ENCODE data around the gene SLC25A19. TPM values are rescaled to one million over a fixed set of nuclear protein-coding genes. Genes with fewer than 3 reads are reported as not detected.
A peak's percentile ranks its signal among the peaks of the same experiment; 100 is the strongest.
"Not testable (repeated sequence)": the region's sequence is repeated elsewhere in the genome, so short reads cannot be mapped to it uniquely, and the experiment has no call there.

Gene SLC25A19
- polyA plus RNA-seq, 4 donors = 11.4 to 15.6 (median 12.7) TPM

DNA sequence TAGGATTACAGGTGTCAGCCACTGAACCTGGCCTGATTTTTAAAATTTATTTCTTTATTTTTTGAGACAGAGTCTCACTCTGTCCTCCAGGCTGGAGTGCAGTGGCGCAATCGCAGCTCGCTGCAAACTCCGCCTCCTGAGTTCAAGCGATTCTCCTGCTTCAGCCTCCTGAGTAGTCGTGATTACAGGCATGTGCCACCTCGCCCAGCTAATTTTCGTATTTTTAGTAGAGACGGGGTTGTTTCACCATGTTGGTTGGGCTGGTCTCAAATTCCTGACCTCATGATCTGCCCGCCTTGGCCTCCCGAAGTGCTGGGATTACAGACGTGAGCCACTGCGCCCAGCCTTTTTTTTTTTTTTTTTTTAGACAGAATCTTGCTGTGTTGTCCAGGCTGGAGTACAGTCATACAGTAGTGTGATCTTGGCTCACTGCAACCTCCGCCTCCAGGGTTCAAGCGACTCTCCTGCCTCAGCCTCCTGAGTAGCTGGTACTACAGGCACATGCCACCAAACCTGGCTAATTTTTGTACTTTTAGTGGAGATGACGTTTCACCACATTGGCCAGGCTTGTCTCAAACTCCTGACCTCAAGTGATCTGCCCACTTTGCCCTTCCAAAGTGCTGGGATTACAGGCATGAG lies 3.7 kb upstream of the SLC25A19 start:
- not testable (repeated sequence) for H3K27ac ChIP-seq (ENCODE audit: low read depth in 1 of 3, low read length in 2 of 3); H3K9me3 ChIP-seq (ENCODE audit: control insufficient read depth in 2 of 2, insufficient read depth in 1 of 2, low read depth in 1 of 2, low read length in 1 of 2); H3K4me3 ChIP-seq (ENCODE audit: low read depth in 1 of 3, low read length in 3 of 3); H3K36me3 ChIP-seq (ENCODE audit: control insufficient read depth in 3 of 3, insufficient read depth in 2 of 3, low read depth in 1 of 3, low read length in 3 of 3); FAIRE-seq; H3K27me3 ChIP-seq (ENCODE audit: control insufficient read depth in 3 of 3, insufficient read depth in 3 of 3, low read length in 3 of 3); DNase-seq
- 79 to 85% (median 83%) methylated on average over 16 of the region's 16 CpGs for WGBS, 3 donors
- H3K4me1 ChIP-seq (ENCODE audit: control insufficient read depth in 3 of 3, insufficient read depth in 2 of 3, low read depth in 1 of 3, low read length in 2 of 3) = peaks cover 0 to 15% (median 0%) of the 10 kb centered on the region in 3 donors

DNA sequence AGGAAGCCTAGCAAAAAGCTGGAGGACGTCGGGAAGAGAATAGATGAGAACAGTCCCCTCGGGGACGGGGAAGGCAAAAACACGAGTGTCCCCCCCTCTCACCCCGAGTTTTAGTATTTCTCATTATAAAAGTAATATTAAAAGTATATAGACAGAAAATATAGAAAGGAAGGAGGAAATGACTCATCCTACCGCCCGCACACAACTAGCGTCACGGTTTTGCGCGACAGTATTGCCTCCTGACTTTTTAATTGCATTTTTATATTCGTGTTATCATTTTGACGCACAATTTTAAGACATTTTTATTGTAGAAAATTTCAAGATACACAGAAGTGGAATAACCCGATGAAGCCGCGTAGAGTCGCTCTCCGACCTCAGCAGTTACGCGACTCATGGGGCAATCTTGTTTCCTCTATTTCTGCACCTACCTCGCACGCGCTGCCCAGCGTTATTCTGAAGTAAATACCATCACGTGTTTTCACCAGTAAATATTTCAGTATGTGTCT lies 652 bp upstream of the SLC25A19 start:
- 1 to 3% (median 2%) methylated on average over 26 of the region's 26 CpGs for WGBS, 3 donors
- Histone ChIP-seq H3K27ac (ENCODE audit: low read depth in 1 of 3, low read length in 2 of 3) (peak overlapping the region; percentile 71 to 100 (median 88)), H3K27me3 (ENCODE audit: control insufficient read depth in 3 of 3, insufficient read depth in 3 of 3, low read length in 3 of 3) (no peaks in the 10 kb centered on the region), H3K9me3 (ENCODE audit: control insufficient read depth in 2 of 2, insufficient read depth in 1 of 2, low read depth in 1 of 2, low read length in 1 of 2) (no peaks in the 10 kb centered on the region), H3K36me3 (ENCODE audit: control insufficient read depth in 3 of 3, insufficient read depth in 2 of 3, low read depth in 1 of 3, low read length in 3 of 3) (peaks cover 0 to 18% (median 4%) of the 10 kb centered on the region in 3 donors), H3K4me3 (ENCODE audit: low read depth in 1 of 3, low read length in 3 of 3) (peak overlapping the region; percentile 35 to 59 (median 54)), H3K4me1 (ENCODE audit: control insufficient read depth in 3 of 3, insufficient read depth in 2 of 3, low read depth in 1 of 3, low read length in 2 of 3) (peaks cover 0 to 4% (median 0%) of the 10 kb centered on the region in 3 donors)
- FAIRE-seq (no peak), DNase-seq (peak; percentile 70 to 76)

- peaks cover 0 to 4% (median 0%) of the 10 kb centered on the region in 3 donors for H3K4me1 ChIP-seq (ENCODE audit: control insufficient read depth in 3 of 3, insufficient read depth in 2 of 3, low read depth in 1 of 3, low read length in 2 of 3)
- H3K27ac ChIP-seq (ENCODE audit: low read depth in 1 of 3, low read length in 2 of 3) = peak overlapping the region; percentile 61 to 100 (median 75)
- 0% methylated on average over 14 of the region's 14 CpGs for WGBS, 3 donors
- DNase-seq (no peak), FAIRE-seq (no peak)
- no peaks in the 10 kb centered on the region for H3K27me3 ChIP-seq (ENCODE audit: control insufficient read depth in 3 of 3, insufficient read depth in 3 of 3, low read length in 3 of 3)
- H3K9me3 ChIP-seq (ENCODE audit: control insufficient read depth in 2 of 2, insufficient read depth in 1 of 2, low read depth in 1 of 2, low read length in 1 of 2) = no peaks in the 10 kb centered on the region
- H3K36me3 ChIP-seq (ENCODE audit: control insufficient read depth in 3 of 3, insufficient read depth in 2 of 3, low read depth in 1 of 3, low read length in 3 of 3) = peaks cover 0 to 21% (median 4%) of the 10 kb centered on the region in 3 donors
- H3K4me3 ChIP-seq (ENCODE audit: low read depth in 1 of 3, low read length in 3 of 3) = peak overlapping the region; percentile 51 to 75 (median 59)
Observed at GRCh38 chr17:75288770-75289114, 491 bp downstream of the SLC25A19 start.

DNA sequence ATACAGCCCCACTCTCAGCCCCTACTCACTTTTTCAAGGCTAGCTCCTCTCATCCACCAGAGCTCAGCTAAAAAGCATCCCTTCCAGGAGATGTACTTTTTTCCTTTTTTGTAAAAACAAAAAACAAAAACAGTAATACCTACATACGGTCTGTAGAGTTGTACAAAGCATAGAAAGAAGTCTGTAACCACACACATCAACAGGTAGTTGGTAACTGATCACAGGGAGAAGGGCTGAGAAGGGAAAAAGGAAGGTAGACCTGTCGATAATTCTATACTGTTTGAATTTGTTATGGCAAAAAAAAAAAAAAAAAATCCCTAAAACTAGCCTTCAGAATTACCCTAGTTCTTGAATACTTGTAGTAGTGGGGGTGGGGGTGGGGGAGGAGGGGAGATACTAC lies 874 bp downstream of the SLC25A19 start:
- Histone ChIP-seq H3K27me3 (ENCODE audit: control insufficient read depth in 3 of 3, insufficient read depth in 3 of 3, low read length in 3 of 3) (no peaks in the 10 kb centered on the region), H3K9me3 (ENCODE audit: control insufficient read depth in 2 of 2, insufficient read depth in 1 of 2, low read depth in 1 of 2, low read length in 1 of 2) (no peaks in the 10 kb centered on the region), H3K4me3 (ENCODE audit: low read depth in 1 of 3, low read length in 3 of 3) (peak overlapping the region; percentile 51 to 75 (median 59)), H3K36me3 (ENCODE audit: control insufficient read depth in 3 of 3, insufficient read depth in 2 of 3, low read depth in 1 of 3, low read length in 3 of 3) (peaks cover 0 to 24% (median 5%) of the 10 kb centered on the region in 3 donors), H3K4me1 (ENCODE audit: control insufficient read depth in 3 of 3, insufficient read depth in 2 of 3, low read depth in 1 of 3, low read length in 2 of 3) (peaks cover 0 to 4% (median 0%) of the 10 kb centered on the region in 3 donors), H3K27ac (ENCODE audit: low read depth in 1 of 3, low read length in 2 of 3) (peak overlapping the region in 1 of 3 donors; percentile 75)
- WGBS, 3 donors = 0 to 24% (median 3%) methylated on average over 2 of the region's 2 CpGs
- FAIRE-seq (no peak), DNase-seq (no peak)

- Histone ChIP-seq H3K4me1 (ENCODE audit: control insufficient read depth in 3 of 3, insufficient read depth in 2 of 3, low read depth in 1 of 3, low read length in 2 of 3) (peaks cover 0 to 4% (median 0%) of the 10 kb centered on the region in 3 donors), H3K9me3 (ENCODE audit: control insufficient read depth in 2 of 2, insufficient read depth in 1 of 2, low read depth in 1 of 2, low read length in 1 of 2) (no peaks in the 10 kb centered on the region), H3K36me3 (ENCODE audit: control insufficient read depth in 3 of 3, insufficient read depth in 2 of 3, low read depth in 1 of 3, low read length in 3 of 3) (peaks cover 0 to 30% (median 7%) of the 10 kb centered on the region in 3 donors), H3K27me3 (ENCODE audit: control insufficient read depth in 3 of 3, insufficient read depth in 3 of 3, low read length in 3 of 3) (no peaks in the 10 kb centered on the region), H3K4me3 (ENCODE audit: low read depth in 1 of 3, low read length in 3 of 3) (no peak overlapping the region), H3K27ac (ENCODE audit: low read depth in 1 of 3, low read length in 2 of 3) (no peak overlapping the region)
- FAIRE-seq = no peak
- DNase-seq = no peak
- WGBS, 3 donors = 64 to 77% (median 67%) methylated on average over 9 of the region's 9 CpGs
Observed at GRCh38 chr17:75287221-75287620, 2.0 kb downstream of the SLC25A19 start.

DNA sequence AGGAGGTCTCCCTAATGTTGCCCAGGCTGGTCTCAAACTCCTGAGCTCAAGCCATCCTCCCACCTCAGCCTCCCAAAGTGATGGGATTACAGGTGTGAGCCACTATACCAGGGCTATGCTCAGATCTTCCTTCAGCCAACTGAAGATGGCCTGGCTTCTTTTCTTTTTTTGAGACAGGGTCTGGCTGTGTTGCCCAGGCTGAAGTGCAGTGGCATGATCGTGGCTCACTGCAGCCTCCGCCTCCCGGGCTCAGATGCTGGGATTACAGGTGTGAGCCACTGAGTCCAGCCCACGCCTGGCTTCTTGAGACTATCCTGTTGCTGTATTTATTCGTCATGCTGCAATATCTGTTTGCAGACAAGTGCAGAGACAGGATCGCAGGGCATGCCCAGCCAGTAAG lies 4.1 kb downstream of the SLC25A19 start:
- DNase-seq = no peak
- WGBS, 3 donors = 82 to 92% (median 82%) methylated on average over 6 of the region's 6 CpGs

GRCh38 chr17:75280189-75280588 lies 9.0 kb downstream of the SLC25A19 start:
- WGBS, 3 donors = 97 to 100% (median 97%) methylated on average over 4 of the region's 4 CpGs
- not testable (repeated sequence) for FAIRE-seq; H3K9me3 ChIP-seq (ENCODE audit: control insufficient read depth in 2 of 2, insufficient read depth in 1 of 2, low read depth in 1 of 2, low read length in 1 of 2); H3K4me1 ChIP-seq (ENCODE audit: control insufficient read depth in 3 of 3, insufficient read depth in 2 of 3, low read depth in 1 of 3, low read length in 2 of 3); H3K27ac ChIP-seq (ENCODE audit: low read depth in 1 of 3, low read length in 2 of 3); DNase-seq; H3K27me3 ChIP-seq (ENCODE audit: control insufficient read depth in 3 of 3, insufficient read depth in 3 of 3, low read length in 3 of 3); H3K4me3 ChIP-seq (ENCODE audit: low read depth in 1 of 3, low read length in 3 of 3)
- H3K36me3 ChIP-seq (ENCODE audit: control insufficient read depth in 3 of 3, insufficient read depth in 2 of 3, low read depth in 1 of 3, low read length in 3 of 3) = peaks cover 0 to 50% (median 9%) of the 10 kb centered on the region in 3 donors

More for the DNA sequence above, 4.1 kb downstream of the SLC25A19 start:
- FAIRE-seq = no peak
- Histone ChIP-seq H3K9me3 (ENCODE audit: control insufficient read depth in 2 of 2, insufficient read depth in 1 of 2, low read depth in 1 of 2, low read length in 1 of 2) (no peaks in the 10 kb centered on the region), H3K27me3 (ENCODE audit: control insufficient read depth in 3 of 3, insufficient read depth in 3 of 3, low read length in 3 of 3) (no peaks in the 10 kb centered on the region), H3K27ac (ENCODE audit: low read depth in 1 of 3, low read length in 2 of 3) (no peak overlapping the region), H3K36me3 (ENCODE audit: control insufficient read depth in 3 of 3, insufficient read depth in 2 of 3, low read depth in 1 of 3, low read length in 3 of 3) (peaks cover 0 to 45% (median 13%) of the 10 kb centered on the region in 3 donors), H3K4me3 (ENCODE audit: low read depth in 1 of 3, low read length in 3 of 3) (no peak overlapping the region), H3K4me1 (ENCODE audit: control insufficient read depth in 3 of 3, insufficient read depth in 2 of 3, low read depth in 1 of 3, low read length in 2 of 3) (peaks cover 0 to 4% (median 0%) of the 10 kb centered on the region in 3 donors)

DNA sequence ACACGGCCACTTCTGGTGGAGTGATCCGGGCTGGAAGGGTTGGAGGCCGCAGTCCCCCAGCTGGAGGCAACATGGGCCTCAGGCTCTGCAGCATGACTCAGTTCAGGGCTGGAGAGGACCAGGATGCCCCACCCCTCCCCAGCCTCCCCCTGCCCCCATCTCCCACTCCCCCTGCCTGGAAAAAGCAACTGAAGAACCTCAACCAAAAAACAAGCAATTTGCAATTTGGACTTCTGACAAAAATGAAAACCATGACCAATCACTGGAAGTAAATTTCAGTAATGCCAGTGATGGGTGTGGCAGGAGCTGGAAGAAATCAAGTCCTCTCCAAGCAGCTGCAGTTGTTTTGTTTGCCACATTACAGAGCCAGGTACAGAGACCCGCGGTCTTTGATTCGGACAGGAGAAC lies 11.6 kb downstream of the SLC25A19 start:
- peaks cover 0 to 58% (median 8%) of the 10 kb centered on the region in 3 donors for H3K36me3 ChIP-seq (ENCODE audit: control insufficient read depth in 3 of 3, insufficient read depth in 2 of 3, low read depth in 1 of 3, low read length in 3 of 3)

More for the DNA sequence above, 11.6 kb downstream of the SLC25A19 start:
- 85 to 95% (median 94%) methylated on average over 5 to 6 of the region's 6 CpGs for WGBS, 3 donors
- FAIRE-seq (no peak), DNase-seq (no peak)
- Histone ChIP-seq H3K27me3 (ENCODE audit: control insufficient read depth in 3 of 3, insufficient read depth in 3 of 3, low read length in 3 of 3) (no peaks in the 10 kb centered on the region), H3K4me1 (ENCODE audit: control insufficient read depth in 3 of 3, insufficient read depth in 2 of 3, low read depth in 1 of 3, low read length in 2 of 3) (no peaks in the 10 kb centered on the region), H3K4me3 (ENCODE audit: low read depth in 1 of 3, low read length in 3 of 3) (no peak overlapping the region), H3K9me3 (ENCODE audit: control insufficient read depth in 2 of 2, insufficient read depth in 1 of 2, low read depth in 1 of 2, low read length in 1 of 2) (no peaks in the 10 kb centered on the region), H3K27ac (ENCODE audit: low read depth in 1 of 3, low read length in 2 of 3) (no peak overlapping the region)

Measured in small intestine (tissue), 7 donors.